HFFc6 (cell line): Measurements from ENCODE around the gene GPR176. TPM values are rescaled to one million over a fixed set of nuclear protein-coding genes. Genes with fewer than 3 reads are reported as not detected.

Experiments used
- DNase-seq: peaks from one replicate; pipeline ENCODE4 v3.0.0-alpha.2; 2018
- H3K27ac Mint-ChIP-seq: 2 replicates; pipeline ENCODE4 v1.8.0; 2020; ENCODE audit warnings: mild to moderate bottlenecking, mixed read lengths
- H3K27me3 Mint-ChIP-seq: 2 replicates; pipeline ENCODE4 v1.8.0; 2021; ENCODE audit warnings: mild to moderate bottlenecking, moderate library complexity, mixed read lengths; ENCODE audit not compliant: insufficient read depth
- H3K36me3 Mint-ChIP-seq: 2 replicates; pipeline ENCODE4 v1.8.0; 2021; ENCODE audit warnings: low read depth, mixed read lengths
- H3K4me1 Mint-ChIP-seq: 2 replicates; pipeline ENCODE4 v1.8.0; 2020; ENCODE audit warnings: low read depth, mixed read lengths
- H3K4me3 Mint-ChIP-seq: 2 replicates; pipeline ENCODE4 v1.8.0; 2020; ENCODE audit warnings: mild to moderate bottlenecking, moderate library complexity, mixed read lengths
- H3K9me3 Mint-ChIP-seq: 2 replicates; pipeline ENCODE4 v1.8.0; 2020; ENCODE audit warnings: mild to moderate bottlenecking, mixed read lengths
- CTCF ChIP-seq: fragments of 200-600 bp; sonication (generic); IDR thresholded peaks from 2 replicates; pipeline ENCODE4 v1.5.0; 2021; ENCODE audit warnings: antibody characterized with exemption, mild to moderate bottlenecking
- total RNA-seq, 6 experiments: library from RNA; stranded (reverse); fragmentation: NEBNext Ultra II Directional; extraction: Animal tissue kit (Norgen Biotek cat#: 25700); gene quantifications; 2 replicates in 1 of 6; 3 replicates in 5 of 6; pipeline ENCODE4 v1.2.3, GENCODE V29; 2021

GPR176 gene
- total RNA-seq, 6 experiments from 2014 or later: 151 to 193 (median 169) TPM

GRCh38 chr15:39887211-39887610, 32.9 kb downstream of the GPR176 start:
- no peak for TF ChIP-seq CTCF
- Mint-ChIP-seq H3K36me3 (peaks cover 11% of the 10 kb centered on the region), H3K27me3 (no peaks in the 10 kb centered on the region), H3K4me1 (peaks cover 64% of the 10 kb centered on the region), H3K27ac (no peak overlapping the region; the same call in 1 of the 2 replicates), H3K4me3 (no peak overlapping the region), H3K9me3 (no peaks in the 10 kb centered on the region)
- DNase-seq: no peak

- Mint-ChIP-seq H3K36me3 (peaks cover 9% of the 10 kb centered on the region), H3K9me3 (no peaks in the 10 kb centered on the region), H3K4me3 (no peak overlapping the region), H3K4me1 (peaks cover 60% of the 10 kb centered on the region), H3K27me3 (no peaks in the 10 kb centered on the region), H3K27ac (no peak overlapping the region)
- TF ChIP-seq CTCF: no peak
- no peak for DNase-seq
Measured at GRCh38 chr15:39886418-39886817, 33.6 kb downstream of the GPR176 start.

GRCh38 chr15:39885099-39885777, 34.8 kb downstream of the GPR176 start:
- H3K27me3 Mint-ChIP-seq: no peaks in the 10 kb centered on the region
- H3K4me3 Mint-ChIP-seq: no peak overlapping the region
- H3K27ac Mint-ChIP-seq: no peak overlapping the region
- H3K36me3 Mint-ChIP-seq: peaks cover 7% of the 10 kb centered on the region
- no peak for TF ChIP-seq CTCF
- no peak for DNase-seq
- no peaks in the 10 kb centered on the region for H3K9me3 Mint-ChIP-seq
- H3K4me1 Mint-ChIP-seq: peaks cover 55% of the 10 kb centered on the region

GRCh38 chr15:39884351-39884750, 35.7 kb downstream of the GPR176 start:
- no peak overlapping the region for H3K27ac Mint-ChIP-seq
- no peaks in the 10 kb centered on the region for H3K27me3 Mint-ChIP-seq
- DNase-seq: no peak
- TF ChIP-seq CTCF: no peak
- no peak overlapping the region for H3K4me3 Mint-ChIP-seq
- peaks cover 48% of the 10 kb centered on the region for H3K4me1 Mint-ChIP-seq
- no peaks in the 10 kb centered on the region for H3K9me3 Mint-ChIP-seq
- H3K36me3 Mint-ChIP-seq: peaks cover 4% of the 10 kb centered on the region

- Mint-ChIP-seq H3K27me3 (peaks cover under 1% of the 10 kb centered on the region; the same call in 1 of the 2 replicates), H3K4me1 (peaks cover 32% of the 10 kb centered on the region), H3K27ac (no peak overlapping the region), H3K4me3 (no peak overlapping the region), H3K9me3 (no peaks in the 10 kb centered on the region), H3K36me3 (peaks cover under 1% of the 10 kb centered on the region)
- TF ChIP-seq CTCF: no peak
- DNase-seq: no peak
Measured at GRCh38 chr15:39882602-39883001, 37.5 kb downstream of the GPR176 start.
